ENCODE measurements around the gene EGFL7. TPM values are rescaled to one million over a fixed set of nuclear protein-coding genes. Genes with fewer than 3 reads are reported as not detected.
A peak's percentile ranks its signal among the peaks of the same experiment; 100 is the strongest.

Gene EGFL7
- total RNA-seq, 1 experiment from 2014 or later, result 54.6 TPM

GRCh38 chr9:136700304-136700703 is 37.6 kb downstream of the EGFL7 start (continued):
- TF ChIP-seq E2F5 (CRISPR knock-in tag; IDR thresholded peaks at IDR 0.05) (no peak), PRDM15 (CRISPR knock-in tag; IDR thresholded peaks at IDR 0.05) (no peak), SOX15 (CRISPR knock-in tag; IDR thresholded peaks at IDR 0.05) (no peak), ZMAT4 (CRISPR knock-in tag; IDR thresholded peaks at IDR 0.05) (no peak), TEAD4 (CRISPR knock-in tag; IDR thresholded peaks at IDR 0.05) (no peak), IRF2 (CRISPR knock-in tag; IDR thresholded peaks at IDR 0.05; ENCODE audit: borderline replicate concordance, low read depth) (no peak), ZNF396 (CRISPR knock-in tag; IDR thresholded peaks at IDR 0.05; ENCODE audit: borderline replicate concordance) (no peak), ATF1 (CRISPR knock-in tag; IDR thresholded peaks at IDR 0.05) (no peak), ARID4B (CRISPR knock-in tag; IDR thresholded peaks at IDR 0.05; ENCODE audit: borderline replicate concordance) (no peak), JUN (CRISPR knock-in tag; IDR thresholded peaks at IDR 0.05) (no peak), IRF1 (CRISPR knock-in tag; IDR thresholded peaks at IDR 0.05) (no peak), SMAD3 (CRISPR knock-in tag; IDR thresholded peaks at IDR 0.05; ENCODE audit: borderline replicate concordance) (no peak), PREB (CRISPR knock-in tag; IDR thresholded peaks at IDR 0.05; ENCODE audit: borderline replicate concordance) (no peak)

- DNase-seq (ENCODE audit: low spot score) (no peak), ATAC-seq (peak; percentile 20)
- CTCF ChIA-PET, result interaction anchor here (0.7 to 2.9 kb wide), 6 partner anchors 29 to 61 kb away, joined by 3 to 13 read pairs (median 3); partner anchors contain the start of gene LCN8
- TF ChIP-seq ZBTB43 (CRISPR knock-in tag; IDR thresholded peaks at IDR 0.05), result no peak
- no peak for TF ChIP-seq IRF1 (CRISPR knock-in tag; IDR thresholded peaks at IDR 0.05)
- TF ChIP-seq PRDM15 (CRISPR knock-in tag; IDR thresholded peaks at IDR 0.05), result no peak
- Mint-ChIP-seq H3K9me3 (no peaks in the 10 kb centered on the region), H3K4me1 (peaks cover 4% of the 10 kb centered on the region), H3K27ac (no peak overlapping the region), H3K27me3 (ENCODE audit: low read depth) (peaks cover 23% of the 10 kb centered on the region), H3K36me3 (no peaks in the 10 kb centered on the region), H3K4me3 (peak overlapping the region; percentile 60)
- POLR2A ChIA-PET, result interaction anchor here (0.6 kb wide), 3 partner anchors 12 to 313 kb away, joined by 3 read pairs; no protein-coding TSS in a partner anchor
These were observed 38.4 kb downstream of the EGFL7 start for GRCh38 chr9:136700959-136701667.
